HG02981 (cell line): ENCODE measurements around the gene FER1L5.
"Not testable (repeated sequence)": the region's sequence is repeated elsewhere in the genome, so short reads cannot be mapped to it uniquely, and the experiment has no call there.

Source experiments
- ATAC-seq: cut with Tn5 transposase; IDR thresholded peaks from one replicate; pipeline ENCODE4 v1.9.1; 2021; ENCODE audit warnings: mild to moderate bottlenecking, moderate library complexity; ENCODE audit not compliant: unreplicated experiment

The FER1L5 gene

GRCh38 chr2:96633641-96634040, 8.9 kb upstream of the FER1L5 start:
- ATAC-seq: no peak

GRCh38 chr2:96636551-96637171, 5.9 kb upstream of the FER1L5 start:
- ATAC-seq: no peak

GRCh38 chr2:96637385-96638143, 5.0 kb upstream of the FER1L5 start:
- peak; percentile 69 for ATAC-seq

GRCh38 chr2:96638144-96639121, 4.1 kb upstream of the FER1L5 start, which contains the start of gene KANSL3:
Gene KANSL3, minus strand, starts transcription at chr2:96638312. Its CDS starts 1,177 bp downstream, at chr2:96637135.
- ATAC-seq: peak; percentile 65

GRCh38 chr2:96647681-96648080, 5.1 kb downstream of the FER1L5 start:
- ATAC-seq: no peak

GRCh38 chr2:96648306-96648930, 5.9 kb downstream of the FER1L5 start:
- ATAC-seq: no peak

- ATAC-seq: no peak
These were observed 6.8 kb downstream of the FER1L5 start for GRCh38 chr2:96649342-96649741.

- ATAC-seq: no peak
These were observed 9.2 kb downstream of the FER1L5 start for GRCh38 chr2:96651793-96652192.

GRCh38 chr2:96654791-96655190, 12.2 kb downstream of the FER1L5 start:
- not testable (repeated sequence) for ATAC-seq

GRCh38 chr2:96655526-96655925, 13.0 kb downstream of the FER1L5 start:
- no peak for ATAC-seq

- ATAC-seq: no peak
These were observed 14.0 kb downstream of the FER1L5 start for GRCh38 chr2:96656540-96656939.

- ATAC-seq: no peak
These were observed 18.8 kb downstream of the FER1L5 start for GRCh38 chr2:96661324-96661723.

- ATAC-seq: no peak
These were observed 19.8 kb downstream of the FER1L5 start for GRCh38 chr2:96662360-96662759.

GRCh38 chr2:96663177-96663576, 20.6 kb downstream of the FER1L5 start:
- no peak for ATAC-seq

GRCh38 chr2:96663829-96664228, 21.3 kb downstream of the FER1L5 start:
- ATAC-seq: no peak

GRCh38 chr2:96664366-96664925, 21.9 kb downstream of the FER1L5 start:
- no peak for ATAC-seq

GRCh38 chr2:96665083-96665569, 22.6 kb downstream of the FER1L5 start:
- ATAC-seq: no peak

- not testable (repeated sequence) for ATAC-seq
These were observed 23.2 kb downstream of the FER1L5 start for GRCh38 chr2:96665717-96666116.

GRCh38 chr2:96668771-96669170, 26.2 kb downstream of the FER1L5 start:
- no peak for ATAC-seq

GRCh38 chr2:96669539-96670215, 27.1 kb downstream of the FER1L5 start:
- no peak for ATAC-seq
